ENCODE data around the gene ENTPD6. TPM values are rescaled to one million over a fixed set of nuclear protein-coding genes. Genes with fewer than 3 reads are reported as not detected.

The ENTPD6 gene
- total RNA-seq, 1 experiment from 2014 or later: 86.6 TPM

- Histone ChIP-seq H3K27me3 (replicated peaks; ENCODE audit: control insufficient read depth, insufficient read depth, low read length) (no peaks in the 10 kb centered on the region), H3K4me1 (peaks cover 3% of the 10 kb centered on the region; the same call in 1 of the 2 replicates), H3K36me3 (ENCODE audit: control insufficient read depth, insufficient read depth, low read length) (peaks cover 7% of the 10 kb centered on the region), H3K4me3 (ENCODE audit: low read depth, low read length) (no peak overlapping the region), H3K9me3 (no peaks in the 10 kb centered on the region)
- Mint-ChIP-seq H3K27ac (ENCODE audit: unreplicated experiment) (peak overlapping the region; percentile 32), H3K4me3 (ENCODE audit: unreplicated experiment) (no peak overlapping the region), H3K27me3 (ENCODE audit: insufficient read depth, unreplicated experiment) (no peaks in the 10 kb centered on the region), H3K36me3 (ENCODE audit: insufficient read depth, unreplicated experiment) (peaks cover 31% of the 10 kb centered on the region), H3K9me3 (ENCODE audit: unreplicated experiment) (no peaks in the 10 kb centered on the region), H3K4me1 (ENCODE audit: low read depth, unreplicated experiment) (peaks cover 17% of the 10 kb centered on the region)
- ChIA-PET POLR2A (interaction anchor here (0.9 kb wide), 1 partner anchor 23 kb away, joined by 4 read pairs; the partner anchor contains the start of gene PYGB), CTCF (interaction anchor here (1.2 to 3.0 kb wide), 3 partner anchors 23 to 191 kb away, joined by 3 to 23 read pairs (median 4); partner anchors contain the start of gene PYGB)
- no peak for DNase-seq
- intact Hi-C loops (cut with micrococcal nuclease; ENCODE audit: unreplicated experiment): no loop called here
- no peak for TF ChIP-seq CTCF (IDR thresholded peaks at IDR 0.05; ENCODE audit: insufficient read depth in 1 of 2, low read depth in 1 of 2, low read length in 1 of 2, severe bottlenecking in 1 of 2, unreplicated experiment in 1 of 2)
- BruUV-seq (replicated peaks): no TSS peak
Observed at GRCh38 chr20:25223765-25224720, 28.5 kb downstream of the ENTPD6 start.

GRCh38 chr20:25224941-25225340 lies 29.4 kb downstream of the ENTPD6 start:
- H3K27ac Mint-ChIP-seq (ENCODE audit: unreplicated experiment): no peak overlapping the region
- H3K4me1 ChIP-seq: peaks cover 3% of the 10 kb centered on the region; the same call in 1 of the 2 replicates
- H3K4me1 Mint-ChIP-seq (ENCODE audit: low read depth, unreplicated experiment): peaks cover 17% of the 10 kb centered on the region
- H3K9me3 Mint-ChIP-seq (ENCODE audit: unreplicated experiment): no peaks in the 10 kb centered on the region
- intact Hi-C loops (cut with micrococcal nuclease; ENCODE audit: unreplicated experiment): no loop called here
- no peaks in the 10 kb centered on the region for H3K27me3 ChIP-seq (replicated peaks; ENCODE audit: control insufficient read depth, insufficient read depth, low read length)
- DNase-seq: no peak
- H3K36me3 ChIP-seq (ENCODE audit: control insufficient read depth, insufficient read depth, low read length): peaks cover 6% of the 10 kb centered on the region
- H3K4me3 ChIP-seq (ENCODE audit: low read depth, low read length): no peak overlapping the region
- H3K36me3 Mint-ChIP-seq (ENCODE audit: insufficient read depth, unreplicated experiment): peaks cover 31% of the 10 kb centered on the region
- H3K4me3 Mint-ChIP-seq (ENCODE audit: unreplicated experiment): no peak overlapping the region
- H3K9me3 ChIP-seq: no peaks in the 10 kb centered on the region
- H3K27me3 Mint-ChIP-seq (ENCODE audit: insufficient read depth, unreplicated experiment): no peaks in the 10 kb centered on the region
- ChIA-PET CTCF (no interaction called here), POLR2A (no interaction called here)
- no peak for TF ChIP-seq CTCF (IDR thresholded peaks at IDR 0.05; ENCODE audit: insufficient read depth in 1 of 2, low read depth in 1 of 2, low read length in 1 of 2, severe bottlenecking in 1 of 2, unreplicated experiment in 1 of 2)
- no TSS peak for BruUV-seq (replicated peaks)

GRCh38 chr20:25225642-25226432 lies 30.3 kb downstream of the ENTPD6 start:
- H3K9me3 Mint-ChIP-seq (ENCODE audit: unreplicated experiment): no peaks in the 10 kb centered on the region
- POLR2A ChIA-PET: no interaction called here
- peak overlapping the region; percentile 28 for H3K27ac Mint-ChIP-seq (ENCODE audit: unreplicated experiment)
- H3K4me1 Mint-ChIP-seq (ENCODE audit: low read depth, unreplicated experiment): peaks cover 17% of the 10 kb centered on the region
- CTCF ChIA-PET: no interaction called here
- H3K36me3 Mint-ChIP-seq (ENCODE audit: insufficient read depth, unreplicated experiment): peaks cover 30% of the 10 kb centered on the region
- H3K27me3 Mint-ChIP-seq (ENCODE audit: insufficient read depth, unreplicated experiment): no peaks in the 10 kb centered on the region
- Histone ChIP-seq H3K36me3 (ENCODE audit: control insufficient read depth, insufficient read depth, low read length) (peaks cover 3% of the 10 kb centered on the region; the same call in 1 of the 2 replicates), H3K9me3 (no peaks in the 10 kb centered on the region), H3K4me1 (peaks cover 3% of the 10 kb centered on the region; the same call in 1 of the 2 replicates), H3K4me3 (ENCODE audit: low read depth, low read length) (no peak overlapping the region), H3K27me3 (replicated peaks; ENCODE audit: control insufficient read depth, insufficient read depth, low read length) (no peaks in the 10 kb centered on the region)
- no peak for DNase-seq
- TSS peak; percentile 29 for BruUV-seq (replicated peaks)
- H3K4me3 Mint-ChIP-seq (ENCODE audit: unreplicated experiment): no peak overlapping the region
- intact Hi-C loops (cut with micrococcal nuclease; ENCODE audit: unreplicated experiment): no loop called here
- no peak for TF ChIP-seq CTCF (IDR thresholded peaks at IDR 0.05; ENCODE audit: insufficient read depth in 1 of 2, low read depth in 1 of 2, low read length in 1 of 2, severe bottlenecking in 1 of 2, unreplicated experiment in 1 of 2)

Data from Caco-2 (cell line).